Measurements from ENCODE around the gene GET3. TPM values are rescaled to one million over a fixed set of nuclear protein-coding genes. Genes with fewer than 3 reads are reported as not detected.
A peak's percentile ranks its signal among the peaks of the same experiment; 100 is the strongest.

GET3 gene
- total RNA-seq, 3 donors from 2014 or later, result 50.8 to 64.6 (median 62.6) TPM

- H3K9me3 ChIP-seq, result no peaks in the 10 kb centered on the region
- H3K4me1 ChIP-seq, result peaks cover 0 to 5% of the 10 kb centered on the region in 2 donors
- H3K27me3 ChIP-seq, result no peaks in the 10 kb centered on the region
- H3K4me3 ChIP-seq, result peak within 1 kb of the TSS; percentile 47 to 71 (median 58)
- DNase-seq (ENCODE audit: low spot score in 2 of 2), result peak; percentile 98 to 99
- peak within 1 kb of the TSS; percentile 92 to 93 for H3K27ac ChIP-seq
- intact Hi-C loops (cut with DNase I; ENCODE audit: low total_unique reads), result no loop called here
- no peaks in the 10 kb centered on the region for H3K36me3 ChIP-seq
- TF ChIP-seq POLR2A (IDR thresholded peaks at IDR 0.05) (peak; percentile 63), CTCF (IDR thresholded peaks at IDR 0.05) (no peak), POLR2AphosphoS5 (IDR thresholded peaks at IDR 0.05) (peak; percentile 18 to 72 (median 43))
Measured at GRCh38 chr19:12774588-12775555, 37.6 kb downstream of the GET3 start, which contains the start of gene HOOK2. TSS of gene HOOK2 (minus strand) at chr19:12775552. CDS start at chr19:12775449, 103 bp downstream.

- TF ChIP-seq POLR2AphosphoS5 (IDR thresholded peaks at IDR 0.05), result peak; percentile 68 to 74 (median 74)
- TF ChIP-seq CTCF (IDR thresholded peaks at IDR 0.05), result peak; percentile 97 to 99 (median 98)
- no peak for TF ChIP-seq POLR2A (IDR thresholded peaks at IDR 0.05)
- intact Hi-C loops (cut with DNase I; ENCODE audit: low total_unique reads), result loop anchor here (2.0 kb wide), 1 partner anchor 13 kb away; the partner anchor contains the start of gene JUNB
- Histone ChIP-seq H3K36me3 (no peaks in the 10 kb centered on the region), H3K4me3 (peak overlapping the region; percentile 54 to 80 (median 73)), H3K27me3 (no peaks in the 10 kb centered on the region), H3K4me1 (peaks cover 0 to 5% of the 10 kb centered on the region in 2 donors), H3K27ac (peak overlapping the region; percentile 97 to 98), H3K9me3 (no peaks in the 10 kb centered on the region)
- DNase-seq (ENCODE audit: low spot score in 2 of 2), result peak; percentile 71 to 77
Measured at GRCh38 chr19:12777217-12778016, 40.1 kb downstream of the GET3 start.

- Histone ChIP-seq H3K4me1 (peaks cover 0 to 8% of the 10 kb centered on the region in 2 donors), H3K27me3 (no peaks in the 10 kb centered on the region), H3K36me3 (no peaks in the 10 kb centered on the region), H3K27ac (peak overlapping the region; percentile 97 to 98), H3K9me3 (no peaks in the 10 kb centered on the region), H3K4me3 (peak overlapping the region; percentile 54 to 80 (median 73))
- peak in 1 of 3 donors; percentile 11 for TF ChIP-seq CTCF (IDR thresholded peaks at IDR 0.05)
- TF ChIP-seq POLR2AphosphoS5 (IDR thresholded peaks at IDR 0.05), result peak; percentile 58 to 73 (median 65)
- no peak for TF ChIP-seq POLR2A (IDR thresholded peaks at IDR 0.05)
- DNase-seq (ENCODE audit: low spot score in 2 of 2), result peak; percentile 85 to 86
- intact Hi-C loops (cut with DNase I; ENCODE audit: low total_unique reads), result no loop called here
Measured at GRCh38 chr19:12778017-12778904, 41.0 kb downstream of the GET3 start.

- no peaks in the 10 kb centered on the region for H3K9me3 ChIP-seq
- no peak for TF ChIP-seq POLR2AphosphoS5 (IDR thresholded peaks at IDR 0.05)
- no peak for TF ChIP-seq CTCF (IDR thresholded peaks at IDR 0.05)
- TF ChIP-seq POLR2A (IDR thresholded peaks at IDR 0.05), result no peak
- H3K27ac ChIP-seq, result peak overlapping the region; percentile 97 to 98
- H3K4me3 ChIP-seq, result peak overlapping the region; percentile 54 to 80 (median 73)
- no peaks in the 10 kb centered on the region for H3K36me3 ChIP-seq
- H3K27me3 ChIP-seq, result no peaks in the 10 kb centered on the region
- intact Hi-C loops (cut with DNase I; ENCODE audit: low total_unique reads), result no loop called here
- H3K4me1 ChIP-seq, result peaks cover 5 to 14% of the 10 kb centered on the region in 2 donors
- no peak for DNase-seq (ENCODE audit: low spot score in 2 of 2)
Measured at GRCh38 chr19:12778905-12779161, 41.5 kb downstream of the GET3 start.
